Thyroid gland (tissue), 4 donors: ENCODE data around the gene DOK7.

Experiments
- CTCF ChIP-seq, 6 experiments: fragments of 200-600 bp in 3 of 6; fragments of 450-650 bp in 3 of 6; sonication (generic) in 3 of 6; IDR thresholded peaks; one replicate each; pipeline ENCODE4 v1.5.1; 2016 to 2019; ENCODE audit warnings: antibody characterized with exemption in 6 of 6, mild to moderate bottlenecking in 2 of 6, inconsistent platforms in 1 of 6, moderate library complexity in 1 of 6
- POLR2A ChIP-seq, 2 donors: fragments of 450-650 bp; IDR thresholded peaks; one replicate each; pipeline ENCODE4 v1.6.1; 2017; ENCODE audit warnings: antibody characterized with exemption in 2 of 2, mild to moderate bottlenecking in 2 of 2, moderate library complexity in 1 of 2

GRCh38 chr4:3468154-3468553, 5.0 kb downstream of the DOK7 start:
- TF ChIP-seq CTCF (IDR thresholded peaks at IDR 0.05) (no peak), POLR2A (IDR thresholded peaks at IDR 0.05) (no peak)
